Measurements from ENCODE around the gene JUND. TPM values are rescaled to one million over a fixed set of nuclear protein-coding genes. Genes with fewer than 3 reads are reported as not detected.

Gene JUND
- total and polyA plus RNA-seq, 2 of the 4 experiments (the other 2 are of a cell fraction): 14.2 to 77.2 TPM

DNA sequence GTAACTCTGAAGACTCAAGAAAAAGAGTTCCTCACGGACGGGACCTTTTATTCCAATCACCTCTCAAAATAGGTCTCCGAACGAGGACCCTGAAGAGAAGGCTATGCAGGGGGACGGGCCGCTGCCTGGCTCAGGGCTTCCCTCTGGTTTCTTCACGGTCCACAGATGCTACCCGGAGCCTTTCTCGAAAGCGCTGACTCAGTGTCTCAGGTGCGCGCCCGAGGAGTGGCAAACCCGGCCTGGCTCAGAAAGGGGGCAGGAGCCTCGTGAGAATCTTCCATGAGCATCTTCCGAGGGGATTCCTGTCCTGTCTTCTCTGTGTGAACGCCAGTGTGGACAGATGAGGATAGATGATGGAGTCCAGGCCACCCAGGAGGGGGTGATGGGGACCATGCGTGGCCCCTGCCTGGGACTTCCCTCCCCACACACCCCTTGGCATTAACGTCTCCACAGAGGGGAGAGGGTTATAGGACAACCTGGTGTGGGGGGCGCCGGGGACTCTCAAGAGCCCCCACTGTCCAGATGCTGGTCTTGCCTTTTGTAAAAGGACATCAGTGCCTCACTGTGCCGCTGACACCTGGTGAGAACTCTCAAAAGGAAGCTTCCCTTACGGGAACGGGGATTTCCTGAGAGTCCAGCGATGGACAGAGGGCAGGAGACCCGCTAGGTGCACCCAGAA is 24.9 kb upstream of the JUND start:
- no peak for ATAC-seq (ENCODE audit: low read depth)
- H3K14ac ChIP-seq (replicated peaks; ENCODE audit: low read depth, low read length): no peak overlapping the region
- H3K4me2 ChIP-seq (ENCODE audit: low read depth, low read length): no peak overlapping the region
- no peak overlapping the region for H4K8ac ChIP-seq (ENCODE audit: low read depth in 2 of 2, low read length in 2 of 2)
- intact Hi-C loops (cut with micrococcal nuclease) (no loop called here), dilution Hi-C loops (cut with HindIII; ENCODE audit: low sequenced_read_pairs, unreplicated experiment) (no loop called here), in situ Hi-C loops (cut with MboI; ENCODE audit: low sequenced_read_pairs) (no loop called here)
- H2BK120ac ChIP-seq (ENCODE audit: low read depth, low read length): no peak overlapping the region
- H3K4me3 ChIP-seq (ENCODE audit: insufficient read depth, low read depth, low read length): no peak overlapping the region
- WGBS, 2 experiments (ENCODE audit: extremely low coverage in 2 of 2, insufficient read length in 1 of 2): 89% methylated on average over 12 of the region's 26 CpGs; no CpG with 5 or more reads in 1 of the 2 experiments
- peaks cover 20% of the 10 kb centered on the region for H3K4me1 ChIP-seq (ENCODE audit: control insufficient read depth, insufficient read depth, low read length)
- H2BK15ac ChIP-seq (ENCODE audit: low read depth, low read length): no peak overlapping the region
- POLR2A ChIA-PET (ENCODE audit: unreplicated experiment): interaction anchor here (1.0 kb wide), 1 partner anchor 25 kb away, joined by 3 read pairs; the partner anchor contains the start of gene JUND
- H3K9ac ChIP-seq (ENCODE audit: low read depth, low read length): no peak overlapping the region
- no peak for DNase-seq
- H3K79me1 ChIP-seq (ENCODE audit: low read depth in 1 of 2, low read length in 2 of 2): peaks cover 2 to 23% of the 10 kb centered on the region in 2 experiments; a peak in 2 of 4 replicates
- no peak overlapping the region for H2AFZ ChIP-seq (replicated peaks; ENCODE audit: low read length, poor library complexity)
- H3K36me3 ChIP-seq (ENCODE audit: control insufficient read depth, insufficient read depth, low read length): peaks cover 17% of the 10 kb centered on the region
- H3K9me3 ChIP-seq (ENCODE audit: control insufficient read depth, insufficient read depth, low read length): no peaks in the 10 kb centered on the region
- H4K91ac ChIP-seq (ENCODE audit: insufficient read depth, low read depth, low read length): peak overlapping the region; percentile 13; the same call in 1 of the 2 replicates
- 0 out of 2 replicates have a peak overlapping the region, but pooled peaks have one; percentile 51 for H2AK5ac ChIP-seq (ENCODE audit: low read depth, low read length)
- no peak overlapping the region for H3K18ac ChIP-seq (ENCODE audit: low read depth, low read length)
- H3K27me3 ChIP-seq (ENCODE audit: control insufficient read depth, insufficient read depth, low read length): no peaks in the 10 kb centered on the region
- peaks cover 8% of the 10 kb centered on the region; the same call in 1 of the 2 replicates for H3K9me1 ChIP-seq (ENCODE audit: insufficient read depth, low read length)
- BruUV-seq (replicated peaks): no TSS peak
- no peaks in the 10 kb centered on the region for H4K20me1 ChIP-seq (ENCODE audit: insufficient read depth, low read length)
- TF ChIP-seq RCOR1 (IDR thresholded peaks at IDR 0.05; ENCODE audit: insufficient replicate concordance, low read length) (no peak), MAFK (IDR thresholded peaks at IDR 0.05; ENCODE audit: low read depth, low read length) (peak; percentile 59)
- no peak overlapping the region for H3K56ac ChIP-seq (ENCODE audit: extremely low read depth, insufficient read depth, low read length)
- no peak overlapping the region for H2BK5ac ChIP-seq (ENCODE audit: low read depth, low read length, poor library complexity, severe bottlenecking)
- no peak overlapping the region for H4K5ac ChIP-seq (ENCODE audit: low read depth, low read length)
- H2AK9ac ChIP-seq (replicated peaks; ENCODE audit: low read depth, low read length, poor library complexity): peak overlapping the region; percentile 44
- H3K27ac ChIP-seq (ENCODE audit: insufficient read depth, low read length): 0 out of 2 replicates have a peak overlapping the region, but pooled peaks have one; percentile 6
- CTCF ChIA-PET: no interaction called here
- no peak overlapping the region for H3K4ac ChIP-seq (ENCODE audit: low read depth, low read length)
- H2BK20ac ChIP-seq (ENCODE audit: low read depth, low read length): no peak overlapping the region
- no peak overlapping the region for H3K23ac ChIP-seq (ENCODE audit: low read depth, low read length)
